Suppressor macrophage treated with lipopolysaccharide for 4 hours (primary cell): Measurements from ENCODE around the gene EPG5.
A peak's percentile ranks its signal among the peaks of the same experiment; 100 is the strongest.

Source experiments
- DNase-seq: peaks from one replicate; pipeline ENCODE4 v3.0.0-alpha.2; 2020

The EPG5 gene

DNA sequence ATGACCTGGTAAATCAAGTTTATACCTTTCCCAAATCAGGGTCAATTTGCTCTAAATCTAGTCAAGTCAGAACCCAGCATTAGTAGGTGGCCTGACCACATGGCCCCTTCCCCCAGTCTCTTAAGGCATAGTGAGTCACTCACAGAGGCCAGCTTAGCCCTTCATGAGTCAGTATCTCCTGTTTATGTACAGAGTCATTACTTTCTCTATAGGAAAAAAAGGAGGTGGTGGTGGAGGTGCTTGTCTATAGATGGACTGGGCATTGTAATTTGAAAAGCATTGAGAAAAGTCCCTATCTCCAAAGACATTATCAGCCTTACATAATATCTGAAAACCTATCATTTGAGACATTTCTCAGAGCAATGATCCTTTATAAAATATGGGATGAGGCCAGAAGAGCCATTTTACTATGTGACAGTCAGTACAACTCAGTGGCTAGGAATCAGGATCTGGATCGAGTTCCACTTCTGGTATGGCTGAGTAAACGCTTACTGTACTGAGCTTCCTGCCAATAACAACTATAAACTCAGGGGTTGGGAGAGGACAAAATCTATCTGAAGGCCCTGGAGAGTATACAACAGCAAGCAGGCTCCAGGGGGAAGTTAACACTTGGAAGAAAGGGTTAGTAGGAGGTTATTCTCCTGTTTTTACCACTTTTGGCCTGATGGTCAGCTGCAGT lies 164.2 kb downstream of the EPG5 start:
- DNase-seq, result peak; percentile 85

DNA sequence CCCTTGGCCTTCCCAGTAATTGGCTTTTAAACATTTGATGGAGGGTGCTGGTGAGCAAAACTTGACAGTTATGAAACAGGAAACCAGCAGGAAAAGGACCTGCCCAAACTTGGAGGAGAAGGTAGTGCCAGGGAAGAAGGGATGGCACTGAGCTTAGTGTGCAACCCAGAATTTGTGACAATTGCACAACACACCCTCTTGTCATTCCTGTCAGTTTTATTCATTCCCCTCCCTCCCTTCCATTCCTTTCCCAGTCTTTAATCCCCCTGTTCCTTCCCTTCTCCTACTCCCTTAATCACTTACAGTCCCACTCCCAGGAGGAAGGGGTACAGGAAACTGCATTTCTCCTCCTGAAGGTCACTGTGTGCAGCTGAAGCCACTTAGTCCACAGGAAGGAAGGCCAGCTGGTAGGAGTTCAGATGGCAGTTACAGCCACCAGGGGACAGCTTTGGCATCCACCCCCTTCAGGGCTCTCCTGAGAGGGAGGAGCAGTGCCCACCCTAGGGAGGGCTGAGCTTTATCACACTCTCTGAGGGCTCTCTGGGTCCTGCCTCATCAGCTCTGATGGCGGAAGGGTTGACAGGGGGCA lies 165.6 kb downstream of the EPG5 start:
- no peak for DNase-seq
